ENCODE data around the gene STOML1.

DNA sequence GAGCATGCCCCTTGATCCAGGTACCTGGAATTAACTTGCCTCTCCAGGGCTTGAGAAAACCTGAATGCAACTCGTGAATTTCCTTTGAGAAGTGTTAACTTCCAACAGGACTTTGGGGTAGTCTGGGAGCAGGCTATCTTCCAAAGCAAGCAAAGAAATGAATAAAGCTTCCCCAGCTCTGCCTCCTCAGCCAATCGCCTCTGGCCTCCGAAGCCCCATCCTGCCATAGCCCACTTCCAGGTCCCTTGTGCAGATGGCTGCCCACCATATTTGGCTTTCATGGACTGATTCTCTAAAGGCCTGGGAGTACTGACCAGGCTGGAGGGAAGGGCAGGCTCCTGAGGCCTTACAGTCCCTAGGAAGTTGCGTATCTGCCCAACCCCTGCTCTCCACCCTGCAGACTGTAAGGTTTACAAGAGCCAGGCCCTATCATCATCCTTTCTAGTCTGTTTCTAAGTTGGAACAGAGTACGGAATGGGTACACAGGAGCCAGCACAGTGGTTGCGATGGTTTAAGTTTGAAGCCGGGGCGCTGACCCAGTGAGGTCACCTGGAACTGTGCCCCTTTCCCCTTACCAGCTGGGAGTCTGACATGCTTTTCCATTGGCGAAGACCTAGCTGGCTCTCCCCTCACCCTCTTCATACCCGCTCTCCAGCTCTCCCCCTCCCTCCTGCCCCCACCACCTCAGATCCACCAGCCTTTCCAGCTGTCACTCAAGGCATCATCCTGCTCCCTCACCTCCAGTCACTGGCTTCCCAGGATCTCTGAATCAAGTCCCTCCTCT lies 1.3 kb upstream of the STOML1 start:
- TF ChIP-seq, protein P1, sequence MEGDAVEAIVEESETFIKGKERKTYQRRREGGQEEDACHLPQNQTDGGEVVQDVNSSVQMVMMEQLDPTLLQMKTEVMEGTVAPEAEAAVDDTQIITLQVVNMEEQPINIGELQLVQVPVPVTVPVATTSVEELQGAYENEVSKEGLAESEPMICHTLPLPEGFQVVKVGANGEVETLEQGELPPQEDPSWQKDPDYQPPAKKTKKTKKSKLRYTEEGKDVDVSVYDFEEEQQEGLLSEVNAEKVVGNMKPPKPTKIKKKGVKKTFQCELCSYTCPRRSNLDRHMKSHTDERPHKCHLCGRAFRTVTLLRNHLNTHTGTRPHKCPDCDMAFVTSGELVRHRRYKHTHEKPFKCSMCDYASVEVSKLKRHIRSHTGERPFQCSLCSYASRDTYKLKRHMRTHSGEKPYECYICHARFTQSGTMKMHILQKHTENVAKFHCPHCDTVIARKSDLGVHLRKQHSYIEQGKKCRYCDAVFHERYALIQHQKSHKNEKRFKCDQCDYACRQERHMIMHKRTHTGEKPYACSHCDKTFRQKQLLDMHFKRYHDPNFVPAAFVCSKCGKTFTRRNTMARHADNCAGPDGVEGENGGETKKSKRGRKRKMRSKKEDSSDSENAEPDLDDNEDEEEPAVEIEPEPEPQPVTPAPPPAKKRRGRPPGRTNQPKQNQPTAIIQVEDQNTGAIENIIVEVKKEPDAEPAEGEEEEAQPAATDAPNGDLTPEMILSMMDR (IDR thresholded peaks at IDR 0.05) = no peak
- TF ChIP-seq POLR2A (IDR thresholded peaks at IDR 0.05) = no peak
